Measurements from ENCODE around the gene TNFAIP8. TPM values are rescaled to one million over a fixed set of nuclear protein-coding genes. Genes with fewer than 3 reads are reported as not detected.
"Not testable (repeated sequence)": the region's sequence is repeated elsewhere in the genome, so short reads cannot be mapped to it uniquely, and the experiment has no call there.

The TNFAIP8 gene
- total RNA-seq, 4 donors from 2014 or later, result 20.2 to 26.2 (median 22.5) TPM

DNA sequence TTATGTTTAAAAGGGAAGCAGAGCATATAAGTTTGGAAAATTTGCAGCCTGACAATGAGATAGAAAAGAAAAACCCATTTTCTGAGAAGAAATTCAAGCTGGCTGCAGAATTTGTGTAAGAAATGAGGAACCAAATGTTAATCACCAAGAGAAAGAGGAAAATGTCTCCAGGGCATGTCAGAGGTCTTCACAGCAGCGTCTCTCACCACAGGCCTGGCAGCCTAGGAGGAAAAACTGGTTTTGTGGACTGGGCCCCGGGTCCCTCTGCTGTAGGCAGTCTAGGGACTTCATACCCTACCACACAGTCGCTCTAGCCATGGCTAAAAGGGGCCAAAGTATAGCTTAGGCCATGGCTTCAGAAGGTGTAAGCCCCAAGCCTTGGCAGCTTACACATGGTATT, 64.3 kb downstream of the TNFAIP8 start:
- no peaks in the 10 kb centered on the region for H3K9me3 ChIP-seq
- H3K36me3 ChIP-seq, result no peaks in the 10 kb centered on the region
- no peak overlapping the region for H3K4me3 ChIP-seq
- intact Hi-C loops (cut with DNase I), result no loop called here
- 83% methylated on average over 3 of the region's 3 CpGs for WGBS
- H3K27ac ChIP-seq (replicated peaks in 1 of 4), result no peak overlapping the region
- H3K27me3 ChIP-seq, result no peaks in the 10 kb centered on the region
- peaks cover 0 to 20% (median 12%) of the 10 kb centered on the region in 4 donors for H3K4me1 ChIP-seq
- TF ChIP-seq EP300 (IDR thresholded peaks at IDR 0.05), result no peak
- no peak for TF ChIP-seq POLR2A (IDR thresholded peaks at IDR 0.05; ENCODE audit: low read depth)
- TF ChIP-seq, protein P1, sequence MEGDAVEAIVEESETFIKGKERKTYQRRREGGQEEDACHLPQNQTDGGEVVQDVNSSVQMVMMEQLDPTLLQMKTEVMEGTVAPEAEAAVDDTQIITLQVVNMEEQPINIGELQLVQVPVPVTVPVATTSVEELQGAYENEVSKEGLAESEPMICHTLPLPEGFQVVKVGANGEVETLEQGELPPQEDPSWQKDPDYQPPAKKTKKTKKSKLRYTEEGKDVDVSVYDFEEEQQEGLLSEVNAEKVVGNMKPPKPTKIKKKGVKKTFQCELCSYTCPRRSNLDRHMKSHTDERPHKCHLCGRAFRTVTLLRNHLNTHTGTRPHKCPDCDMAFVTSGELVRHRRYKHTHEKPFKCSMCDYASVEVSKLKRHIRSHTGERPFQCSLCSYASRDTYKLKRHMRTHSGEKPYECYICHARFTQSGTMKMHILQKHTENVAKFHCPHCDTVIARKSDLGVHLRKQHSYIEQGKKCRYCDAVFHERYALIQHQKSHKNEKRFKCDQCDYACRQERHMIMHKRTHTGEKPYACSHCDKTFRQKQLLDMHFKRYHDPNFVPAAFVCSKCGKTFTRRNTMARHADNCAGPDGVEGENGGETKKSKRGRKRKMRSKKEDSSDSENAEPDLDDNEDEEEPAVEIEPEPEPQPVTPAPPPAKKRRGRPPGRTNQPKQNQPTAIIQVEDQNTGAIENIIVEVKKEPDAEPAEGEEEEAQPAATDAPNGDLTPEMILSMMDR (IDR thresholded peaks at IDR 0.05), result no peak
- no peak for TF ChIP-seq POLR2AphosphoS5 (IDR thresholded peaks at IDR 0.05)
- no peak for DNase-seq (ENCODE audit: extremely low spot score)

DNA sequence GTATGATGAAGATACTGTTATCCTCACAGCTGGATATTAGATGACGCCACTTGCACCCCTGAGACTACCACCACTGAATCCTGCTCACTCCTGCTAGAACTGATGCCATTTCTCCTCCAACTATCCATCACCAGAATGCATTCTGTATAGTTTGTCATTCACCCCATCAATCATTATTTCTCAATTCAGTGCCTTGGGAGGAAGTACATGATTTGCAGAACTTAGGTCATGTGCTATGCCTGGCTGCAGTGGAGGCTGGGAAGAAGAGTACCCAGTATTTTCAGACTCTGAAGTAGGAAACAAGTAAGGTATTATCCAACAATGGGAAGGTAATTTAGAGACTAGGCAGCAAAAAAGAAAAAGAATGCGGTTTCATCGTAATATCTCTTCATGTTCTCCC, 70.2 kb downstream of the TNFAIP8 start:
- H3K27me3 ChIP-seq, result no peaks in the 10 kb centered on the region
- no peak for DNase-seq (ENCODE audit: extremely low spot score)
- WGBS, result 100% methylated on average over 3 of the region's 3 CpGs
- peaks cover 0 to 32% (median 10%) of the 10 kb centered on the region in 4 donors for H3K4me1 ChIP-seq
- H3K36me3 ChIP-seq, result no peaks in the 10 kb centered on the region
- H3K4me3 ChIP-seq, result no peak overlapping the region
- H3K27ac ChIP-seq (replicated peaks in 1 of 4), result no peak overlapping the region
- intact Hi-C loops (cut with DNase I), result no loop called here
- TF ChIP-seq, protein P1 (IDR thresholded peaks at IDR 0.05), result no peak
- TF ChIP-seq POLR2A (IDR thresholded peaks at IDR 0.05; ENCODE audit: low read depth) (no peak), EP300 (IDR thresholded peaks at IDR 0.05) (no peak), POLR2AphosphoS5 (IDR thresholded peaks at IDR 0.05) (no peak)
- H3K9me3 ChIP-seq, result no peaks in the 10 kb centered on the region

DNA sequence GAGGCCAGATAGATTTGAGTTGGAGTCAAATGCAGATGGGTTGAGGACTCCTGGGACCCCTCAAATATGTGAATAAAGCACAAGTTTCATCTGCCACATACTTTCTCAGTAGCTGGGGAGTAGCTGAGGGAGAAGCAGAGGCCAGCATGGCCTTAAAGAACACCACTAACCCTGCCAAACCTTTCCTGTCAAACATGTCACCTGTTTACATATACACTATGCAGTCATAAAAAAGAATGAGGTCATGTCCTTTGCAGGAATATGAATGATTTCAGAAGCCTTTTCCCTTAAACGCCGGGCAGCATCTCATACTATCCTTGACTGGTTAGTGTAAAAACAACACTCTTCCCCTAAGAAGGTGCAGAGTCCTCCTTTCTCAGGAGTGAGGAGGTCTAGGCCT, 71.2 kb downstream of the TNFAIP8 start:
- H3K36me3 ChIP-seq, result no peaks in the 10 kb centered on the region
- H3K9me3 ChIP-seq, result no peaks in the 10 kb centered on the region
- no peak for TF ChIP-seq POLR2A (IDR thresholded peaks at IDR 0.05; ENCODE audit: low read depth)
- peak; percentile 37 for TF ChIP-seq EP300 (IDR thresholded peaks at IDR 0.05)
- TF ChIP-seq POLR2AphosphoS5 (IDR thresholded peaks at IDR 0.05), result peak in 1 of 2 donors; percentile 53
- TF ChIP-seq, protein P1 (IDR thresholded peaks at IDR 0.05), result no peak
- WGBS, result 11% methylated on average over 2 of the region's 2 CpGs
- intact Hi-C loops (cut with DNase I), result no loop called here
- H3K27ac ChIP-seq (replicated peaks in 1 of 4), result peak overlapping the region in 2 of 4 donors; percentile 17 to 53
- H3K27me3 ChIP-seq, result no peaks in the 10 kb centered on the region
- H3K4me3 ChIP-seq, result no peak overlapping the region
- H3K4me1 ChIP-seq, result peaks cover 0 to 32% (median 10%) of the 10 kb centered on the region in 4 donors
- DNase-seq (ENCODE audit: extremely low spot score), result no peak

DNA sequence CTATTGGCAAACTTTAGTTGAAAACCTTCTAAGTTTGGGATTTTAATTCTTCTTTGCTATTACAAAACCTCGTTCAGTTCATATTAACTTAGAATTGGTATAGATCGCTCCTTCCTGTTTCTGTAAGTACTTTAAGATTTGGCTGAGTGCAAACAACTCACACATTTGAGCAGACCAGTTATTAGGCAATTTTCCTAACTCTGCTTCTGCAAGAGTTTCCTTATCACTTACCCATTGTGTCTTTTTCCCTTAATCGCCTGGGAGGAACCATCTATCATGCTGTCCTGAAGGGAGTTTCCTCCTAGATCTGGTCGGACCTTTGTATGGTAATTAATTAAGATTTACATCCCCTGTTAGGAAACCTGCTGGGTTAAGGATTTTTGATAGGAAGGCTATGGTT, 71.8 kb downstream of the TNFAIP8 start:
- intact Hi-C loops (cut with DNase I); DNase-seq (ENCODE audit: extremely low spot score); H3K27me3 ChIP-seq; H3K4me3 ChIP-seq; H3K9me3 ChIP-seq; H3K36me3 ChIP-seq: not testable (repeated sequence)
- Histone ChIP-seq H3K4me1 (peaks cover 0 to 28% (median 10%) of the 10 kb centered on the region in 4 donors), H3K27ac (replicated peaks in 1 of 4) (peak overlapping the region in 2 of 4 donors; percentile 17 to 53)
- WGBS, result 53% methylated on average over 4 of the region's 4 CpGs

DNA sequence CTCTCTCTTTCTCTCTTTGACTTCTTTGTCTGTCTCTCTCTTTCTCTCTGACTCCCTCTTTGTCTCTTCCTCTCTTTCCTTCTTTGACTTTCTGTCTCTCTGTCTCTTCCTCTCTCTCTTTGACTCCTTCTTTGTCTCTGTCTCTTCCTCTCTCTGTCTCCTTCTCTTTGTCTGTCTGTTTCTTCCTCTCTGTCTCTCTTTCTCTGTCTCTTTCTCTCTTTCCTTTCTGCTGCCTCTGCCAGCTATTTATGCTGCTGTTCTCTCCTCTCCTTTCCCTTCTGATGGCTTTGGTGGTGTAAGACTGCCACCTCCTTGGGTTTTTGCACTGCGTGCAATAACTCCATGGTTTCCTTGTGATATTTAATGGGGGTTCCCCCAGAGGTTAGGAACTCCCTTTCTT, 72.3 kb downstream of the TNFAIP8 start:
- 88% methylated on average over 1 of the region's 1 CpG for whole genome bisulfite sequencing
- H3K4me3 ChIP-seq; intact Hi-C loops (cut with DNase I): not testable (repeated sequence)

DNA sequence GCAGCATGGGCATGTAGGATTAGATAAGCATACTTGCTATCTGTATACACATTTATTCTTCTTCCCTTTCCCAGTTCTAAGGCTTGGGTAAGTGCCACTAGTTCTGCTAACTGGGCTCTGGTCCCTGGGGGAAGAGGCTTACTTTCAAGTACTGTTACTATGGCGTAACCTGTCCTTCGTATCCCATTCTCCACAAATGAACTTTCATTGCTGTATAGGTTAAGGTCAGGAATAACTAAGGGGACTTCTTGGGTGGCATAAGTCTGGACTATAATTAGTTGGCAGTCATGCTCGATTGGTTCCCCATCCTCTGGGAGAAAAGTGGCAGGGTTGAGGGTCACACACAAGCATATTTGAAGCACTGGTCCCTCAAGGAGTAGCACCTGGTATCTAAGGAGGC, 72.8 kb downstream of the TNFAIP8 start:
- DNase-seq (ENCODE audit: extremely low spot score); intact Hi-C loops (cut with DNase I); H3K27me3 ChIP-seq; H3K4me3 ChIP-seq; H3K27ac ChIP-seq (replicated peaks in 1 of 4); H3K9me3 ChIP-seq; H3K36me3 ChIP-seq: not testable (repeated sequence)
- peaks cover 0 to 23% (median 10%) of the 10 kb centered on the region in 4 donors for H3K4me1 ChIP-seq
- WGBS, result 78% methylated on average over 3 of the region's 3 CpGs

More for the DNA sequence above, 72.3 kb downstream of the TNFAIP8 start:
- not testable (repeated sequence) for H3K36me3 ChIP-seq; H3K9me3 ChIP-seq; DNase-seq (ENCODE audit: extremely low spot score); H3K27me3 ChIP-seq
- H3K27ac ChIP-seq (replicated peaks in 1 of 4), result peak overlapping the region in 1 of 4 donors; percentile 53
- peaks cover 0 to 23% (median 10%) of the 10 kb centered on the region in 4 donors for H3K4me1 ChIP-seq

DNA sequence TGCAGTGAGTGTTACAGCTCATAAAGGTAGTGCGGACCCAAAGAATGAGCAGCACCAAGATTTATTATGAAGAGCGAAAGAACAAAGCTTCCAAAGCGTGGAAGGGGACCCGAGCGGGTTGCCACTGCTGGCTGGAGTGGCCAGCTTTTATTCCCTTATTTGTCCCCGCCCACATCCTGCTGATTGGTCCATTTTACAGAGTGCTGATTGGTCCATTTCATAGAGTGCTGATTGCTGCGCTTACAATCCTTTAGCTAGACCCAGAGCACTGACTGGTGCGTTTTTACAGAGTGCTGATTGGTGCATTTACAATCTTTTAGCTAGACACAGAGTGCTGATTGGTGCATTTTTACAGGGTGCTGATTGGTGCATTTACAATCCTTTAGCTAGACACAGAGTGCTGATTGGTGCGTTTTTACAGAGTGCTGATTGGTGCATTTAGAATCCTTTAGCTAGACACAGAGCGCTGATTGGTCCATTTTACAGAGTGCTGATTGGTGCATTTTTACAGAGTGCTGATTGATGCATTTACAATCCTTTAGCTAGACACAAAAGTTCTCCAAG, 76.9 kb downstream of the TNFAIP8 start:
- H3K9me3 ChIP-seq; intact Hi-C loops (cut with DNase I); H3K4me1 ChIP-seq; H3K36me3 ChIP-seq; H3K27me3 ChIP-seq; H3K27ac ChIP-seq (replicated peaks in 1 of 4); H3K4me3 ChIP-seq; DNase-seq (ENCODE audit: extremely low spot score): not testable (repeated sequence)
- WGBS, result 93% methylated on average over 10 of the region's 10 CpGs

Measured in esophagus muscularis mucosa (tissue), 4 donors.